OCI-LY7 (cell line): Measurements from ENCODE around the gene TFAP2C. TPM values are rescaled to one million over a fixed set of nuclear protein-coding genes. Genes with fewer than 3 reads are reported as not detected.

Experiments
- BruUV-seq: library from RNA; stranded (reverse); fragments of 400-500 nt; replicated peaks from 2 replicates; lab custom pipeline; 2021; lab: Mats Ljungman, UMichigan
- CTCF ChIA-PET: fragments of 300-600 bp; sonication (Branson Sonifier 250); formaldehyde crosslinking; loops from one replicate; lab custom pipeline; 2022; ENCODE audit warnings: antibody characterized with exemption; ENCODE audit not compliant: unreplicated experiment; lab: Charles Lee
- POLR2A ChIA-PET: fragments of 300-600 bp; sonication (Branson Sonifier 250); formaldehyde crosslinking; loops from one replicate; lab custom pipeline; 2022; ENCODE audit warnings: antibody characterized with exemption; lab: Charles Lee
- DNase-seq: peaks from one replicate; pipeline ENCODE4 v3.0.0-alpha.2; 2015; ENCODE audit warnings: low spot score
- H2AFZ ChIP-seq: fragments of 200-600 bp; sonication (generic), shearing (Covaris generic); 2 replicates; pipeline ENCODE4 v1.6.1; 2014; ENCODE audit warnings: mild to moderate bottlenecking, antibody characterized with exemption, low read length, moderate library complexity
- H3K27ac ChIP-seq: fragments of 200-600 bp; sonication (generic); 2 replicates; pipeline ENCODE4 v1.5.1; 2014; ENCODE audit warnings: mixed run types, low read depth, mild to moderate bottlenecking, moderate library complexity, low read length, inconsistent platforms; ENCODE audit not compliant: poor library complexity, severe bottlenecking
- H3K36me3 ChIP-seq: fragments of 200-600 bp; sonication (generic); 2 replicates; pipeline ENCODE4 v1.6.1; 2014; ENCODE audit warnings: mild to moderate bottlenecking, antibody characterized with exemption, low read length, moderate library complexity, mixed read lengths; ENCODE audit not compliant: insufficient read depth
- H3K4me1 ChIP-seq: fragments of 200-600 bp; sonication (generic); 2 replicates; pipeline ENCODE4 v1.5.1; 2014; ENCODE audit warnings: mild to moderate bottlenecking, low read length; ENCODE audit not compliant: insufficient read depth, poor library complexity, severe bottlenecking
- H3K4me2 ChIP-seq: fragments of 200-600 bp; sonication (generic); 2 replicates; pipeline ENCODE4 v1.6.1; 2014; ENCODE audit warnings: mild to moderate bottlenecking, low read length
- H3K4me3 ChIP-seq: fragments of 200-600 bp; sonication (generic); 2 replicates; pipeline ENCODE4 v1.5.1; 2014; ENCODE audit warnings: mild to moderate bottlenecking, low read depth, low read length; ENCODE audit not compliant: poor library complexity, severe bottlenecking
- H3K79me2 ChIP-seq: fragments of 200-600 bp; sonication (generic); 2 replicates; pipeline ENCODE4 v1.6.1; 2016; ENCODE audit warnings: low read depth, mild to moderate bottlenecking, low read length, moderate library complexity, mixed read lengths; ENCODE audit not compliant: insufficient read depth
- H3K9me2 ChIP-seq: fragments of 200-600 bp; sonication (generic); 2 replicates; pipeline ENCODE4 v1.6.1; 2016; ENCODE audit warnings: mild to moderate bottlenecking, low read length, mixed read lengths; ENCODE audit not compliant: insufficient read depth
- H3K9me3 ChIP-seq: fragments of 200-600 bp; sonication (generic); 2 replicates; pipeline ENCODE4 v1.6.1; 2014; ENCODE audit warnings: mild to moderate bottlenecking, mixed run types, low read length, mixed read lengths
- H4K20me1 ChIP-seq: fragments of 200-600 bp; sonication (generic); 2 replicates; pipeline ENCODE4 v1.6.1; 2014; ENCODE audit warnings: mild to moderate bottlenecking, antibody characterized with exemption, low read length, moderate library complexity, mixed read lengths; ENCODE audit not compliant: insufficient read depth
- CTCF ChIP-seq: fragments of 200-600 bp; sonication (generic); conservative IDR thresholded peaks from 2 replicates; pipeline ENCODE4 v1.5.1; 2014; ENCODE audit warnings: mild to moderate bottlenecking, antibody characterized with exemption, low read length, moderate library complexity, mixed read lengths
- EZH2phosphoT487 ChIP-seq: fragments of 200-600 bp; sonication (generic); IDR thresholded peaks from 2 replicates; pipeline ENCODE4 v1.6.1; 2018; ENCODE audit warnings: low read depth, borderline replicate concordance, mild to moderate bottlenecking, mixed run types, antibody characterized with exemption, low read length, moderate library complexity, mixed read lengths
- intact Hi-C: fragments of 100-400 bp; cut with micrococcal nuclease; formaldehyde crosslinking; loops from one replicate; pipeline ENCODE4 v1.10.0; 2022; ENCODE audit not compliant: unreplicated experiment
- total RNA-seq, 2 experiments: library from RNA; depleted of rRNA in 1 of 2; stranded (reverse); fragments of >200 nt in 1 of 2; shearing (Covaris generic) in 1 of 2; gene quantifications; 2 replicates each; pipeline ENCODE4 v1.2.3, GENCODE V29; 2014 to 2022

The TFAP2C gene
- total RNA-seq, 2 experiments from 2014 or later, result not detected

GRCh38 chr20:56683077-56683865 lies 54.2 kb downstream of the TFAP2C start:
- Histone ChIP-seq H3K27ac (no peak overlapping the region), H3K79me2 (no peaks in the 10 kb centered on the region), H3K4me1 (no peaks in the 10 kb centered on the region), H3K4me2 (no peak overlapping the region), H3K4me3 (no peak overlapping the region), H4K20me1 (no peaks in the 10 kb centered on the region), H2AFZ (no peak overlapping the region), H3K9me2 (no peaks in the 10 kb centered on the region), H3K9me3 (no peaks in the 10 kb centered on the region), H3K36me3 (no peaks in the 10 kb centered on the region)
- intact Hi-C loops, result no loop called here
- BruUV-seq, result no TSS peak
- ChIA-PET CTCF (no interaction called here), POLR2A (no interaction called here)
- no peak for DNase-seq
- TF ChIP-seq CTCF (no peak), EZH2phosphoT487 (no peak)

GRCh38 chr20:56685879-56686278 lies 56.8 kb downstream of the TFAP2C start:
- Histone ChIP-seq H3K36me3 (no peaks in the 10 kb centered on the region), H2AFZ (no peak overlapping the region), H3K79me2 (no peaks in the 10 kb centered on the region), H3K27ac (no peak overlapping the region), H3K9me3 (no peaks in the 10 kb centered on the region), H3K4me3 (no peak overlapping the region), H3K4me2 (no peak overlapping the region), H4K20me1 (no peaks in the 10 kb centered on the region), H3K4me1 (peaks cover 17% of the 10 kb centered on the region), H3K9me2 (no peaks in the 10 kb centered on the region)
- intact Hi-C loops, result no loop called here
- BruUV-seq, result no TSS peak
- no peak for DNase-seq
- ChIA-PET POLR2A (interaction anchor here (1.1 kb wide), 1 partner anchor 214 kb away, joined by 3 read pairs; no protein-coding TSS in a partner anchor), CTCF (no interaction called here)
- TF ChIP-seq EZH2phosphoT487 (no peak), CTCF (no peak)

GRCh38 chr20:56687061-56687460 lies 58.0 kb downstream of the TFAP2C start:
- POLR2A ChIA-PET, result interaction anchor here (1.2 kb wide), 1 partner anchor 12 kb away, joined by 3 read pairs; no protein-coding TSS in a partner anchor
- Histone ChIP-seq H3K27ac (no peak overlapping the region), H3K9me2 (no peaks in the 10 kb centered on the region), H2AFZ (no peak overlapping the region), H4K20me1 (no peaks in the 10 kb centered on the region), H3K36me3 (no peaks in the 10 kb centered on the region), H3K9me3 (no peaks in the 10 kb centered on the region), H3K4me1 (peaks cover 22% of the 10 kb centered on the region), H3K79me2 (no peaks in the 10 kb centered on the region), H3K4me2 (no peak overlapping the region), H3K4me3 (no peak overlapping the region)
- intact Hi-C loops, result no loop called here
- no TSS peak for BruUV-seq
- no peak for DNase-seq
- CTCF ChIA-PET, result no interaction called here
- TF ChIP-seq CTCF, result no peak
- TF ChIP-seq EZH2phosphoT487, result no peak
